Ascending aorta (tissue), 2 donors: ENCODE data around the gene CMTM2. TPM values are rescaled to one million over a fixed set of nuclear protein-coding genes. Genes with fewer than 3 reads are reported as not detected.
"Not testable (repeated sequence)": the region's sequence is repeated elsewhere in the genome, so short reads cannot be mapped to it uniquely, and the experiment has no call there.

Source experiments
- DNase-seq, 2 donors: peaks; one replicate each; pipeline ENCODE4 v3.0.0-alpha.2; 2019; ENCODE audit warnings: low spot score in 2 of 2
- H3K27ac ChIP-seq, 2 donors: fragments of 200-600 bp; sonication (generic); one replicate each; pipeline ENCODE4 v1.5.1; 2016 to 2017; ENCODE audit warnings: mild to moderate bottlenecking in 1 of 2
- H3K27me3 ChIP-seq: fragments of 200-600 bp; sonication (generic); one replicate; pipeline ENCODE4 v1.5.1; 2017
- H3K36me3 ChIP-seq, 2 donors: fragments of 200-600 bp; sonication (generic); one replicate each; pipeline ENCODE4 v1.5.1; 2016
- H3K4me1 ChIP-seq, 2 donors: fragments of 200-600 bp; sonication (generic); one replicate each; pipeline ENCODE4 v1.5.1; 2016 to 2017; ENCODE audit warnings: mild to moderate bottlenecking in 1 of 2
- H3K4me3 ChIP-seq, 2 donors: fragments of 200-600 bp; sonication (generic); one replicate each; pipeline ENCODE4 v1.5.1; 2016 to 2017; ENCODE audit warnings: mild to moderate bottlenecking in 1 of 2
- H3K9me3 ChIP-seq, 2 donors: fragments of 200-600 bp; sonication (generic); one replicate each; pipeline ENCODE4 v1.5.1; 2016
- CTCF ChIP-seq, 3 experiments: fragments of 200-600 bp in 2 of 3; fragments of 450-650 bp in 1 of 3; sonication (generic) in 2 of 3; IDR thresholded peaks; one replicate each; pipeline ENCODE4 v1.5.1; 2016 to 2019; ENCODE audit warnings: antibody characterized with exemption in 3 of 3, mild to moderate bottlenecking in 1 of 3, moderate library complexity in 1 of 3
- intact Hi-C: fragments of 100-400 bp; cut with DNase I; formaldehyde crosslinking; loops from one replicate; pipeline ENCODE4 v1.15.1; 2023
- total RNA-seq: library from RNA; depleted of rRNA; stranded (reverse); fragments of >200 nt; gene quantifications from one replicate; pipeline ENCODE4 v1.1.0, GENCODE V29; 2016

The CMTM2 gene
- total RNA-seq, 1 donor from 2014 or later: not detected

- intact Hi-C loops: no loop called here
- TF ChIP-seq CTCF (IDR thresholded peaks at IDR 0.05): no peak
- Histone ChIP-seq H3K4me1 (no peaks in the 10 kb centered on the region), H3K36me3 (no peaks in the 10 kb centered on the region), H3K27me3 (no peaks in the 10 kb centered on the region), H3K4me3 (no peak overlapping the region), H3K27ac (no peak overlapping the region), H3K9me3 (no peaks in the 10 kb centered on the region)
- no peak for DNase-seq
These were observed 11.1 kb downstream of the CMTM2 start for GRCh38 chr16:66590322-66590721.

GRCh38 chr16:66591018-66591417 lies 11.8 kb downstream of the CMTM2 start:
- Histone ChIP-seq H3K4me3 (no peak overlapping the region), H3K4me1 (no peaks in the 10 kb centered on the region), H3K27me3 (no peaks in the 10 kb centered on the region), H3K9me3 (no peaks in the 10 kb centered on the region), H3K36me3 (no peaks in the 10 kb centered on the region), H3K27ac (no peak overlapping the region)
- intact Hi-C loops: no loop called here
- no peak for TF ChIP-seq CTCF (IDR thresholded peaks at IDR 0.05)
- no peak for DNase-seq

GRCh38 chr16:66592241-66592640 lies 13.0 kb downstream of the CMTM2 start:
- Histone ChIP-seq H3K36me3 (no peaks in the 10 kb centered on the region), H3K27me3 (no peaks in the 10 kb centered on the region), H3K9me3 (no peaks in the 10 kb centered on the region), H3K4me1 (no peaks in the 10 kb centered on the region), H3K27ac (no peak overlapping the region), H3K4me3 (no peak overlapping the region)
- no peak for DNase-seq
- intact Hi-C loops: no loop called here
- no peak for TF ChIP-seq CTCF (IDR thresholded peaks at IDR 0.05)

DNA sequence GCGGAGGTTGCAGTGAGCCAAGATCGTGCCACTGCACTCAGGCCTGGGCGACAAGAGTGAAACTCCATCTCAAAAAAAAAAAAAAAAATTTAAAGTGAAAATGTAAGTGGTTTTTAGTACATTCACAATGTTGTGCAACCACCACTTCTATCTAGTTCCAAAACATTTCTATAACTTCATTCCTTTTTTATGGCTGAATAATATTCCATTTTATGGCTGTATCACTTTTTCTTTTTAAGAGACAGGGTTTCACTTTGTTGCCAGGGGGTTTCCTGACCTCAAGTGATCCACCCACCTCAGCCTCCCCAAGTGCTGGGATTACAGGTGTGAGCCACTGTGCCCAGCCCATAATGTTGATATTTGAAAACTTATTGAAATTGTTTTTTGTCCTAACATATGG lies 13.6 kb downstream of the CMTM2 start:
- no peak for TF ChIP-seq CTCF (IDR thresholded peaks at IDR 0.05)
- no peak overlapping the region for H3K4me3 ChIP-seq
- intact Hi-C loops: no loop called here
- no peaks in the 10 kb centered on the region for H3K9me3 ChIP-seq
- no peaks in the 10 kb centered on the region for H3K36me3 ChIP-seq
- H3K27ac ChIP-seq: no peak overlapping the region
- H3K27me3 ChIP-seq: no peaks in the 10 kb centered on the region
- DNase-seq: no peak
- no peaks in the 10 kb centered on the region for H3K4me1 ChIP-seq

DNA sequence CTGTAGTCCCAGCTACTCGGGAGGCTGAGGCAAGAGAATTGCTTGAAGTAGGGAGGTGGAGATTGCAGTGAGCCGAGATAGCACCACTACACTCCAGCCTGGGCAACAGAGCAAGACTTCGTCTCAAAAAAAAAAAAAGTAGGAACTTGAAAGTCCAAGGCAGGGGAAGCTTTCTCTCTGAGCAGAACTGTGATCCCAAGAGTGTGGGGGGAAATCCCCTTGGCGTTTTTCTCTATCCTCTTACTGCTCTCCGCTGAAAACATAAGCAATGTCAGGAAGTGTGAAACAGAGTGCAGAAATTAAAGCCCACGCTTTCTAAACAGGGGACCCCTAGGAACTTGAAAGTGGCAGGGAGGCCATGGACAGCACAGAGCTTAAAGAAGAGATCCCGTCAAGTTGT lies 15.5 kb downstream of the CMTM2 start:
- no peaks in the 10 kb centered on the region for H3K9me3 ChIP-seq
- intact Hi-C loops: no loop called here
- TF ChIP-seq CTCF (IDR thresholded peaks at IDR 0.05): no peak

GRCh38 chr16:66596559-66596958 lies 17.3 kb downstream of the CMTM2 start:
- H3K27ac ChIP-seq, intact Hi-C loops, H3K9me3 ChIP-seq, H3K4me1 ChIP-seq, DNase-seq, H3K36me3 ChIP-seq, H3K4me3 ChIP-seq, H3K27me3 ChIP-seq: not testable (repeated sequence)

More for the DNA sequence above, 15.5 kb downstream of the CMTM2 start:
- Histone ChIP-seq H3K27me3 (no peaks in the 10 kb centered on the region), H3K27ac (no peak overlapping the region), H3K4me3 (no peak overlapping the region), H3K4me1 (no peaks in the 10 kb centered on the region), H3K36me3 (no peaks in the 10 kb centered on the region)
- no peak for DNase-seq
